ENCODE data around the gene BICRAL. TPM values are rescaled to one million over a fixed set of nuclear protein-coding genes. Genes with fewer than 3 reads are reported as not detected.
A peak's percentile ranks its signal among the peaks of the same experiment; 100 is the strongest.

Gene BICRAL
- total RNA-seq, 3 donors from 2014 or later (not counting 1 experiment from before 2014, with no cell fraction given): 31.1 to 43.4 (median 37.1) TPM

DNA sequence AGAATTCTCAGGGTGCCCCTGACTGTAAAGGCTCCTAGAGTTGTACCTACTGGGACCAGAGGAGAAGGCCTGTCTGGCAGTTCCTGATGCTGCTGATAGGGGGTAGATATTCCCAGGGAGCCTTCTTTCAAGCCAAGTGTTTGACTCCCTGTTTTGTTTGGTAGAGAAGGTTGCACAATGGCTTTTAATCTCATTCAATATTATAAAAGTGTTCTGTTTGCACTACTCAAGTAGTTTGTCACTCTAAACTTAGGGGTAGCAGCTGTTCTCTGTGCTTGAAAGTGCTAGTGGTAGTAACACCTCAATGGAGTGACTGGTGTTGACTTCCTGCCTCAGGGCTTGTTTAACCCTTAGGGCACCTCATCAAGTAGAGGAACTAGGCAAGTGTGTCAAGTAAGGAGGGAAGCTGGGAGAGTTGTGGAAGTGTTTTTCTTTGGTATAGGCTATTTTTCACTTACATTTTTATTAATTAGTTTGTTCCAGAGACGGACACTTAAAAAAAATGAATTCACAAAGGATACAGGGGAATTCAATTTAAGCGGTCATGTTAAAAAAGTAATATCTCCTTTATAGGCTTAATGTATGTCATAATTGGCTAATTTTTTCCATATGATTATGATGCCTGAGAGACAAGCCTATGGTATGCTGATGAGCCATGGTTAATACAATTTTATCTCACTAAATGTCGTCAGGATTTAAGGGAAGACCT is 38.1 kb downstream of the BICRAL start:
- peaks cover 24% of the 10 kb centered on the region for H3K36me3 ChIP-seq (ENCODE audit: control insufficient read depth, insufficient read depth, low read length)
- H3K4me1 ChIP-seq (ENCODE audit: control insufficient read depth, insufficient read depth, low read length): peaks cover 8% of the 10 kb centered on the region
- peak overlapping the region; percentile 41 for H3K27ac ChIP-seq (ENCODE audit: low read length)
- H3K4me3 ChIP-seq (ENCODE audit: low read length): no peak overlapping the region
- TF ChIP-seq, protein P1, sequence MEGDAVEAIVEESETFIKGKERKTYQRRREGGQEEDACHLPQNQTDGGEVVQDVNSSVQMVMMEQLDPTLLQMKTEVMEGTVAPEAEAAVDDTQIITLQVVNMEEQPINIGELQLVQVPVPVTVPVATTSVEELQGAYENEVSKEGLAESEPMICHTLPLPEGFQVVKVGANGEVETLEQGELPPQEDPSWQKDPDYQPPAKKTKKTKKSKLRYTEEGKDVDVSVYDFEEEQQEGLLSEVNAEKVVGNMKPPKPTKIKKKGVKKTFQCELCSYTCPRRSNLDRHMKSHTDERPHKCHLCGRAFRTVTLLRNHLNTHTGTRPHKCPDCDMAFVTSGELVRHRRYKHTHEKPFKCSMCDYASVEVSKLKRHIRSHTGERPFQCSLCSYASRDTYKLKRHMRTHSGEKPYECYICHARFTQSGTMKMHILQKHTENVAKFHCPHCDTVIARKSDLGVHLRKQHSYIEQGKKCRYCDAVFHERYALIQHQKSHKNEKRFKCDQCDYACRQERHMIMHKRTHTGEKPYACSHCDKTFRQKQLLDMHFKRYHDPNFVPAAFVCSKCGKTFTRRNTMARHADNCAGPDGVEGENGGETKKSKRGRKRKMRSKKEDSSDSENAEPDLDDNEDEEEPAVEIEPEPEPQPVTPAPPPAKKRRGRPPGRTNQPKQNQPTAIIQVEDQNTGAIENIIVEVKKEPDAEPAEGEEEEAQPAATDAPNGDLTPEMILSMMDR (IDR thresholded peaks at IDR 0.05): no peak
- Mint-ChIP-seq H3K27me3 (ENCODE audit: low read depth in 2 of 2) (no peaks in the 10 kb centered on the region), H3K27ac (peak overlapping the region; percentile 83 to 85), H3K4me1 (peaks cover 19 to 20% of the 10 kb centered on the region in 2 donors), H3K36me3 (no peaks in the 10 kb centered on the region), H3K9me3 (no peaks in the 10 kb centered on the region), H3K4me3 (peak overlapping the region; percentile 62)
- 92% methylated on average over 1 of the region's 3 CpGs for WGBS (ENCODE audit: insufficient coverage)
- H3K27me3 ChIP-seq (ENCODE audit: control insufficient read depth, insufficient read depth, low read length): no peaks in the 10 kb centered on the region
- peak in 1 of 2 donors; percentile 52 for DNase-seq
- intact Hi-C loops (cut with micrococcal nuclease): loop anchor here (5.0 kb wide), 1 partner anchor 48 kb away; no protein-coding TSS in a partner anchor
- H3K9me3 ChIP-seq (ENCODE audit: control insufficient read depth, insufficient read depth, low read length): no peaks in the 10 kb centered on the region
- ATAC-seq: peak; percentile 93 to 99 (median 98)

- H3K9me3 ChIP-seq (ENCODE audit: control insufficient read depth, insufficient read depth, low read length): no peaks in the 10 kb centered on the region
- Mint-ChIP-seq H3K36me3 (no peaks in the 10 kb centered on the region), H3K27ac (peak overlapping the region; percentile 83 to 85), H3K4me1 (peaks cover 19 to 20% of the 10 kb centered on the region in 2 donors), H3K9me3 (no peaks in the 10 kb centered on the region), H3K4me3 (peak overlapping the region; percentile 2), H3K27me3 (ENCODE audit: low read depth in 2 of 2) (no peaks in the 10 kb centered on the region)
- WGBS (ENCODE audit: insufficient coverage): over 99% methylated on average over 10 of the region's 10 CpGs
- H3K36me3 ChIP-seq (ENCODE audit: control insufficient read depth, insufficient read depth, low read length): peaks cover 25% of the 10 kb centered on the region
- no peak overlapping the region for H3K27ac ChIP-seq (ENCODE audit: low read length)
- intact Hi-C loops (cut with micrococcal nuclease): loop anchor here (5.0 kb wide), 1 partner anchor 48 kb away; no protein-coding TSS in a partner anchor
- DNase-seq (no peak), ATAC-seq (no peak)
- no peak overlapping the region for H3K4me3 ChIP-seq (ENCODE audit: low read length)
- H3K27me3 ChIP-seq (ENCODE audit: control insufficient read depth, insufficient read depth, low read length): no peaks in the 10 kb centered on the region
- H3K4me1 ChIP-seq (ENCODE audit: control insufficient read depth, insufficient read depth, low read length): peaks cover 8% of the 10 kb centered on the region
- TF ChIP-seq, protein P1 (IDR thresholded peaks at IDR 0.05): no peak
Observed at GRCh38 chr6:42820512-42821340, 38.9 kb downstream of the BICRAL start.

GRCh38 chr6:42821341-42821668 is 39.5 kb downstream of the BICRAL start:
- H3K27me3 Mint-ChIP-seq (ENCODE audit: low read depth in 2 of 2): no peaks in the 10 kb centered on the region
- ATAC-seq: no peak
- no peaks in the 10 kb centered on the region for H3K36me3 Mint-ChIP-seq
- Histone ChIP-seq H3K4me1 (ENCODE audit: control insufficient read depth, insufficient read depth, low read length) (peaks cover 8% of the 10 kb centered on the region), H3K4me3 (ENCODE audit: low read length) (no peak overlapping the region), H3K27ac (ENCODE audit: low read length) (no peak overlapping the region), H3K9me3 (ENCODE audit: control insufficient read depth, insufficient read depth, low read length) (no peaks in the 10 kb centered on the region), H3K36me3 (ENCODE audit: control insufficient read depth, insufficient read depth, low read length) (peaks cover 29% of the 10 kb centered on the region), H3K27me3 (ENCODE audit: control insufficient read depth, insufficient read depth, low read length) (no peaks in the 10 kb centered on the region)
- no peak overlapping the region for H3K4me3 Mint-ChIP-seq
- intact Hi-C loops (cut with micrococcal nuclease): loop anchor here (5.0 kb wide), 1 partner anchor 49 kb away; no protein-coding TSS in a partner anchor
- no peak for DNase-seq
- H3K4me1 Mint-ChIP-seq: peaks cover 19 to 20% of the 10 kb centered on the region in 2 donors
- H3K27ac Mint-ChIP-seq: peak overlapping the region; percentile 83 to 85
- TF ChIP-seq, protein P1 (IDR thresholded peaks at IDR 0.05): no peak
- WGBS (ENCODE audit: insufficient coverage): 96% methylated on average over 3 of the region's 3 CpGs
- H3K9me3 Mint-ChIP-seq: no peaks in the 10 kb centered on the region

All from natural killer cell (primary cell).